ENCODE measurements around the gene LRPPRC. TPM values are rescaled to one million over a fixed set of nuclear protein-coding genes. Genes with fewer than 3 reads are reported as not detected.

The LRPPRC gene
- polyA plus RNA-seq, 1 experiment = 86.9 TPM

DNA sequence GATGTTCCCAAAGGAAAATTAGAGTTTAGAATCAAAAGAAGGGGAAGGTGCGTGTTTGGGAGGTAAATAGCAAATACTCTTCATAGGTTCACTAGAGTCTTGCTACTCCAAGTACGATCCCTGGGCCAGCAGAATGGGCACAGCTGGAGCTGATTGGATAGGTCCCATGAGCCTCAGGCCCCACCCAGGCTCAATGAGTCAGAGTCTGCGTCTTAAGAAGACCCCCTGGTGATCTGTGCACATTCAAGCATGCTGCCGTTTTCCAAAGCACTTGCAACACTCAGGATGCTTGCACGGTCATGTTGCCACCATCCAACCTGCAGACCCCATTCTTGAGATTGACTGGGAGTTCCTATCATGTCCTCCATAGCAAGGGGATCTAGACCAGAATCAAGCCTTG lies 116.5 kb downstream of the LRPPRC start:
- H3K4me3 ChIP-seq (ENCODE audit: low read depth, low read length) = no peak overlapping the region
- peaks cover 12% of the 10 kb centered on the region for H3K27me3 ChIP-seq (ENCODE audit: control insufficient read depth, insufficient read depth, low read length)
- CTCF ChIA-PET = interaction anchor here (0.7 kb wide), 2 partner anchors 153 to 1066 kb away, joined by 4 read pairs; no protein-coding TSS in a partner anchor
- H3K27ac ChIP-seq (ENCODE audit: low read depth, low read length) = no peak overlapping the region
- no peaks in the 10 kb centered on the region for H3K9me3 ChIP-seq (ENCODE audit: control insufficient read depth, insufficient read depth, low read length)
- no peak for DNase-seq (ENCODE audit: low read depth, low spot score)
- POLR2A ChIA-PET = no interaction called here
- TF ChIP-seq, protein P1, sequence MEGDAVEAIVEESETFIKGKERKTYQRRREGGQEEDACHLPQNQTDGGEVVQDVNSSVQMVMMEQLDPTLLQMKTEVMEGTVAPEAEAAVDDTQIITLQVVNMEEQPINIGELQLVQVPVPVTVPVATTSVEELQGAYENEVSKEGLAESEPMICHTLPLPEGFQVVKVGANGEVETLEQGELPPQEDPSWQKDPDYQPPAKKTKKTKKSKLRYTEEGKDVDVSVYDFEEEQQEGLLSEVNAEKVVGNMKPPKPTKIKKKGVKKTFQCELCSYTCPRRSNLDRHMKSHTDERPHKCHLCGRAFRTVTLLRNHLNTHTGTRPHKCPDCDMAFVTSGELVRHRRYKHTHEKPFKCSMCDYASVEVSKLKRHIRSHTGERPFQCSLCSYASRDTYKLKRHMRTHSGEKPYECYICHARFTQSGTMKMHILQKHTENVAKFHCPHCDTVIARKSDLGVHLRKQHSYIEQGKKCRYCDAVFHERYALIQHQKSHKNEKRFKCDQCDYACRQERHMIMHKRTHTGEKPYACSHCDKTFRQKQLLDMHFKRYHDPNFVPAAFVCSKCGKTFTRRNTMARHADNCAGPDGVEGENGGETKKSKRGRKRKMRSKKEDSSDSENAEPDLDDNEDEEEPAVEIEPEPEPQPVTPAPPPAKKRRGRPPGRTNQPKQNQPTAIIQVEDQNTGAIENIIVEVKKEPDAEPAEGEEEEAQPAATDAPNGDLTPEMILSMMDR (IDR thresholded peaks at IDR 0.05; ENCODE audit: low read depth, low read length) = no peak

- TF ChIP-seq, protein P1 (IDR thresholded peaks at IDR 0.05; ENCODE audit: low read depth, low read length) = peak; percentile 98
- no peak overlapping the region for H3K4me3 ChIP-seq (ENCODE audit: low read depth, low read length)
- no peaks in the 10 kb centered on the region for H3K9me3 ChIP-seq (ENCODE audit: control insufficient read depth, insufficient read depth, low read length)
- CTCF ChIA-PET = interaction anchor here (0.5 to 1.5 kb wide), 30 partner anchors 10 to 601 kb away, joined by 3 to 13 read pairs (median 4); partner anchors contain the start of gene C1GALT1C1L
- H3K27me3 ChIP-seq (ENCODE audit: control insufficient read depth, insufficient read depth, low read length) = peaks cover 12% of the 10 kb centered on the region
- DNase-seq (ENCODE audit: low read depth, low spot score) = peak; percentile 16
- no peak overlapping the region for H3K27ac ChIP-seq (ENCODE audit: low read depth, low read length)
- POLR2A ChIA-PET = no interaction called here
Measured at GRCh38 chr2:43877782-43878464, 117.9 kb downstream of the LRPPRC start.

DNA sequence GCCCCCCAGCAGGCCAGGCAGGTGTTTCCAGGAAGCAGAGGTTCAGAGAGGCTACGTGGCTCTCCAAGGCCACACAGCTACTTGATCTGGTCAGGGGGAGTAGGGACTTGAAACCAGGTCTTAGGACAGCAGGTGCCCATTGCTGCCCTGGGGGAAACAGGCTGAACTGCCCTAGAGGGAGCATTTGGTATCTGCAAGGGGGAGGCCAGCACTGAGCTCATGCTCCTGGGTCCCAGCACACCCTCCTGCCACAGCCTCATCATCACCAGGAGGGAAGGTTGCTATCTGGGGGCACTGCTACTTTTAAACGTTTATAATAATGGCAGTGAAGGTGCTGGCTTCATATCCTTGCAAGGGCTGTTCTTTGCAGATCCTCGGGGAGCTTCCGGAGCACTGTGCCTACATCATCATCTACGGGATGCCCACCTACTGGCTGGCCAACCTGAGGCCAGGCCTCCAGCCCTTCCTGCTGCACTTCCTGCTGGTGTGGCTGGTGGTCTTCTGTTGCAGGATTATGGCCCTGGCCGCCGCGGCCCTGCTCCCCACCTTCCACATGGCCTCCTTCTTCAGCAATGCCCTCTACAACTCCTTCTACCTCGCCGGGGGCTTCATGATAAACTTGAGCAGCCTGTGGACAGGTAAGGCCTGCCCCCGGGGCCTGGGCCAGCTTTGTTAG lies 120.9 kb downstream of the LRPPRC start:
- no peaks in the 10 kb centered on the region; the same call in 1 of the 2 replicates for H3K9me3 ChIP-seq (ENCODE audit: control insufficient read depth, insufficient read depth, low read length)
- TF ChIP-seq, protein P1 (IDR thresholded peaks at IDR 0.05; ENCODE audit: low read depth, low read length) = no peak
- DNase-seq (ENCODE audit: low read depth, low spot score) = no peak
- H3K27ac ChIP-seq (ENCODE audit: low read depth, low read length) = no peak overlapping the region
- peaks cover 22% of the 10 kb centered on the region for H3K27me3 ChIP-seq (ENCODE audit: control insufficient read depth, insufficient read depth, low read length)
- no peak overlapping the region for H3K4me3 ChIP-seq (ENCODE audit: low read depth, low read length)
- ChIA-PET POLR2A (no interaction called here), CTCF (no interaction called here)

DNA sequence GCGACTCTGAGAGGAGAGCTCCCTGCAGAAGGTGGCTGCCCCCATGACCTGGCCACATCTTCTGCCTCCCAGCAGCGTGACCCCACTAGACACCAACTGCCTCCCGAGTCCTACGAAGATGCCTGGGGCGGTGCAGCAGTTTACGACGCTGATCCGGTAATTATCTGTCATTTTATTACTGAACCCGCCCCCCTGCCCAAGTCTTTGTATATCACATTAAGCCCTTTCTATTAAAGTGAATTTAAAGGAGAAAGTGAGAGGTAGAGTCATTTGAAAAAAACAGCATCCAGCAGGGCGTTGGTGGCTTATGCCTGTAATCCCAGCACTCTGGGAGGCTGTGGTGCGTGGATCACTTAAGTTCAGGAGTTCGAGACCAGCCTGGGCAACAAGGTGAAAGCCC lies 123.6 kb downstream of the LRPPRC start:
- Histone ChIP-seq H3K9me3 (ENCODE audit: control insufficient read depth, insufficient read depth, low read length) (no peaks in the 10 kb centered on the region; the same call in 1 of the 2 replicates), H3K27me3 (ENCODE audit: control insufficient read depth, insufficient read depth, low read length) (peaks cover 35% of the 10 kb centered on the region), H3K4me3 (ENCODE audit: low read depth, low read length) (no peak overlapping the region), H3K27ac (ENCODE audit: low read depth, low read length) (no peak overlapping the region)
- ChIA-PET CTCF (no interaction called here), POLR2A (no interaction called here)
- TF ChIP-seq, protein P1 (IDR thresholded peaks at IDR 0.05; ENCODE audit: low read depth, low read length) = no peak
- DNase-seq (ENCODE audit: low read depth, low spot score) = no peak

DNA sequence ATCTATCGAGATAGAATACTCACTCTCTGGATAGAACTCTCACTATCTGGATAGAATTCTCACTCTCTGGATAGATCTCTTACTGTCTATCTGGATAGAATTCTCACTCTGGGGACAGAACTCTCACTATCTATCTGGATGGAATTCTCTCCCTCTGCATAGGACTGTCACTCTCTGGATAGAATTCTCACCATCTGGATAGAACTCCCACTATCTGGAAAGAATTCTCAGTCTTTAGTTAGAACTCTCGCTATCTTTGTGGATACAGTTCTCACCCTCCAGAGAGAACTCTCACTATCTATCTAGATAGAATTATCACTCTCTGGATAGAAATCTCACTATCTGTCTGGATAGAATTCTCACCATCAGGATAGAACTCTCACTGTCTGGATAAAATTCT lies 140.5 kb downstream of the LRPPRC start:
- CTCF ChIA-PET = no interaction called here
- no peak overlapping the region for H3K4me3 ChIP-seq (ENCODE audit: low read depth, low read length)
- DNase-seq (ENCODE audit: low read depth, low spot score) = no peak
- H3K9me3 ChIP-seq (ENCODE audit: control insufficient read depth, insufficient read depth, low read length) = no peaks in the 10 kb centered on the region; the same call in 1 of the 2 replicates
- no peak overlapping the region for H3K27ac ChIP-seq (ENCODE audit: low read depth, low read length)
- TF ChIP-seq, protein P1 (IDR thresholded peaks at IDR 0.05; ENCODE audit: low read depth, low read length) = no peak
- POLR2A ChIA-PET = no interaction called here
- peaks cover 23% of the 10 kb centered on the region for H3K27me3 ChIP-seq (ENCODE audit: control insufficient read depth, insufficient read depth, low read length)
